ENCODE results near the gene GRIK1.

GRIK1 gene

GRCh38 chr21:29721221-29721620, 218.6 kb downstream of the GRIK1 start:
- DNase-seq (ENCODE audit: low spot score) (no peak), FAIRE-seq (no peak)

- FAIRE-seq, result no peak
- no peak for DNase-seq (ENCODE audit: low spot score)
Measured at GRCh38 chr21:29719521-29719920, 220.3 kb downstream of the GRIK1 start.

GRCh38 chr21:29718081-29718815, 221.5 kb downstream of the GRIK1 start:
- no peak for FAIRE-seq
- no peak for DNase-seq (ENCODE audit: low spot score)

GRCh38 chr21:29717659-29718058, 222.1 kb downstream of the GRIK1 start:
- no peak for FAIRE-seq
- no peak for DNase-seq (ENCODE audit: low spot score)

GRCh38 chr21:29716753-29717152, 223.0 kb downstream of the GRIK1 start:
- no peak for FAIRE-seq
- DNase-seq (ENCODE audit: low spot score), result no peak

- FAIRE-seq (no peak), DNase-seq (ENCODE audit: low spot score) (no peak)
Measured at GRCh38 chr21:29715089-29715488, 224.7 kb downstream of the GRIK1 start.

- DNase-seq (ENCODE audit: low spot score), result no peak
- FAIRE-seq, result no peak
Measured at GRCh38 chr21:29712818-29713217, 227.0 kb downstream of the GRIK1 start.

GRCh38 chr21:29711236-29711635, 228.6 kb downstream of the GRIK1 start:
- no peak for FAIRE-seq

GRCh38 chr21:29710498-29710897, 229.3 kb downstream of the GRIK1 start:
- DNase-seq (ENCODE audit: low spot score) (no peak), FAIRE-seq (no peak)

More at GRCh38 chr21:29711236-29711635, 228.6 kb downstream of the GRIK1 start:
- DNase-seq (ENCODE audit: low spot score), result no peak

- FAIRE-seq (no peak), DNase-seq (ENCODE audit: low spot score) (no peak)
Measured at GRCh38 chr21:29708401-29708800, 231.4 kb downstream of the GRIK1 start.

- FAIRE-seq (no peak), DNase-seq (ENCODE audit: low spot score) (no peak)
Measured at GRCh38 chr21:29704719-29705118, 235.1 kb downstream of the GRIK1 start.

GRCh38 chr21:29701676-29702075, 238.1 kb downstream of the GRIK1 start:
- FAIRE-seq (no peak), DNase-seq (ENCODE audit: low spot score) (no peak)

- DNase-seq (ENCODE audit: low spot score), result no peak
- FAIRE-seq, result no peak
Measured at GRCh38 chr21:29697555-29698193, 242.1 kb downstream of the GRIK1 start.

- DNase-seq (ENCODE audit: low spot score) (no peak), FAIRE-seq (no peak)
Measured at GRCh38 chr21:29696937-29697336, 242.9 kb downstream of the GRIK1 start.

- FAIRE-seq, result no peak
- DNase-seq (ENCODE audit: low spot score), result no peak
Measured at GRCh38 chr21:29691616-29692491, 247.9 kb downstream of the GRIK1 start.

- DNase-seq (ENCODE audit: low spot score) (no peak), FAIRE-seq (no peak)
Measured at GRCh38 chr21:29689753-29690152, 250.0 kb downstream of the GRIK1 start.

- FAIRE-seq (no peak), DNase-seq (ENCODE audit: low spot score) (no peak)
Measured at GRCh38 chr21:29684106-29684505, 255.7 kb downstream of the GRIK1 start.

GRCh38 chr21:29682800-29683199, 257.0 kb downstream of the GRIK1 start:
- FAIRE-seq (no peak), DNase-seq (ENCODE audit: low spot score) (no peak)

GRCh38 chr21:29680273-29680672, 259.5 kb downstream of the GRIK1 start:
- DNase-seq (ENCODE audit: low spot score) (no peak), FAIRE-seq (no peak)

- DNase-seq (ENCODE audit: low spot score) (no peak), FAIRE-seq (no peak)
Measured at GRCh38 chr21:29678626-29679025, 261.2 kb downstream of the GRIK1 start.

GRCh38 chr21:29677326-29677725, 262.5 kb downstream of the GRIK1 start:
- no peak for DNase-seq (ENCODE audit: low spot score)

GRCh38 chr21:29676395-29676794, 263.4 kb downstream of the GRIK1 start:
- DNase-seq (ENCODE audit: low spot score), result no peak

More at GRCh38 chr21:29677326-29677725, 262.5 kb downstream of the GRIK1 start:
- FAIRE-seq, result no peak

More at GRCh38 chr21:29676395-29676794, 263.4 kb downstream of the GRIK1 start:
- FAIRE-seq, result no peak

Data from RCC 7860 (cell line).